GM23338 (cell line): ENCODE data around the gene HEXB. TPM values are rescaled to one million over a fixed set of nuclear protein-coding genes. Genes with fewer than 3 reads are reported as not detected.

Source experiments
- ATAC-seq: fragments of 200-7000 bp; cut with Tn5 transposase; 3 replicates; pipeline ENCODE4 v1.9.1; 2020
- DNase-seq: peaks from one replicate; pipeline ENCODE4 v3.0.0-alpha.2; 2015; ENCODE audit warnings: low spot score
- H2AFZ ChIP-seq: fragments of 200-600 bp; sonication (generic); 2 replicates; pipeline ENCODE4 v1.8.0; 2016; ENCODE audit warnings: antibody characterized with exemption, mild to moderate bottlenecking, moderate library complexity
- H3F3A ChIP-seq: fragments of 200-600 bp; sonication (generic); replicated peaks from 2 replicates; pipeline ENCODE4 v1.8.0; 2017; ENCODE audit warnings: antibody characterized with exemption, mixed run types, low read depth
- H3K27ac ChIP-seq: fragments of 200-600 bp; sonication (generic); 2 replicates; pipeline ENCODE4 v1.6.1; 2016; ENCODE audit warnings: low read depth
- H3K27me3 ChIP-seq: fragments of 200-600 bp; sonication (generic); 2 replicates; pipeline ENCODE4 v1.8.0; 2016; ENCODE audit warnings: mild to moderate bottlenecking, mixed run types, moderate library complexity; ENCODE audit not compliant: insufficient read depth
- H3K36me3 ChIP-seq: fragments of 200-600 bp; sonication (generic); 2 replicates; pipeline ENCODE4 v1.8.0; 2016; ENCODE audit warnings: mild to moderate bottlenecking; ENCODE audit not compliant: insufficient read depth
- H3K4me1 ChIP-seq: fragments of 200-600 bp; sonication (generic); 2 replicates; pipeline ENCODE4 v1.8.0; 2016; ENCODE audit warnings: mild to moderate bottlenecking, moderate library complexity; ENCODE audit not compliant: insufficient read depth
- H3K4me2 ChIP-seq: fragments of 200-600 bp; sonication (generic); 2 replicates; pipeline ENCODE4 v1.7.1; 2017; ENCODE audit warnings: mixed run types
- H3K4me3 ChIP-seq: fragments of 200-600 bp; sonication (generic); 2 replicates; pipeline ENCODE4 v1.6.1; 2016; ENCODE audit warnings: mixed run types
- H3K79me2 ChIP-seq: fragments of 200-600 bp; sonication (generic); replicated peaks from 2 replicates; pipeline ENCODE4 v1.8.0; 2017; ENCODE audit warnings: mild to moderate bottlenecking; ENCODE audit not compliant: insufficient read depth
- H3K9me2 ChIP-seq: fragments of 200-600 bp; sonication (generic); 2 replicates; pipeline ENCODE4 v1.8.0; 2017; ENCODE audit not compliant: insufficient read depth
- H4K20me1 ChIP-seq: fragments of 200-600 bp; sonication (generic); replicated peaks from 2 replicates; pipeline ENCODE4 v1.8.0; 2017; ENCODE audit warnings: mild to moderate bottlenecking; ENCODE audit not compliant: insufficient read depth
- H3K27ac Mint-ChIP-seq: 2 replicates; pipeline ENCODE4 v1.8.0; 2020; ENCODE audit warnings: inconsistent platforms, mild to moderate bottlenecking, moderate library complexity, mixed read lengths
- H3K27me3 Mint-ChIP-seq: 3 replicates; pipeline ENCODE4 v1.8.0; 2022; ENCODE audit warnings: low read depth, mild to moderate bottlenecking, moderate library complexity, mixed read lengths, inconsistent platforms; ENCODE audit not compliant: insufficient read depth, poor library complexity
- H3K36me3 Mint-ChIP-seq: 3 replicates; pipeline ENCODE4 v1.8.0; 2021; ENCODE audit warnings: low read depth, mild to moderate bottlenecking, inconsistent platforms, moderate library complexity, mixed read lengths
- H3K4me1 Mint-ChIP-seq: 3 replicates; pipeline ENCODE4 v1.8.0; 2020; ENCODE audit warnings: mild to moderate bottlenecking, inconsistent platforms, mixed read lengths
- H3K4me3 Mint-ChIP-seq: 3 replicates; pipeline ENCODE4 v1.8.0; 2021; ENCODE audit warnings: moderate library complexity, mild to moderate bottlenecking, inconsistent platforms, mixed read lengths
- H3K9me3 Mint-ChIP-seq: 3 replicates; pipeline ENCODE4 v1.8.0; 2020; ENCODE audit warnings: moderate library complexity, mild to moderate bottlenecking, inconsistent platforms, mixed read lengths
- CREB1 ChIP-seq: fragments of 250-450 bp; sonication (Bioruptor Pico); IDR thresholded peaks from 2 replicates; pipeline ENCODE4 v1.5.0; 2020; ENCODE audit warnings: low read depth, mild to moderate bottlenecking, moderate library complexity
- STAT1 ChIP-seq: IDR thresholded peaks from one replicate; pipeline ENCODE4 v1.6.1; 2016; ENCODE audit warnings: antibody characterized with exemption; ENCODE audit not compliant: unreplicated experiment
- ZNF114 ChIP-seq: fragments of 250-450 bp; sonication (Bioruptor Pico); IDR thresholded peaks from 2 replicates; pipeline ENCODE4 v1.5.0; 2020; ENCODE audit warnings: mild to moderate bottlenecking, moderate library complexity
- polyA plus RNA-seq: library from polyadenylated mRNA; unstranded; fragments of >200 nt; fragmentation: Nextera tagmentation; extraction: Ambion mirVana; gene quantifications from 2 replicates; pipeline ENCODE4 v1.2.1, GENCODE V29; 2016
- total RNA-seq: library from RNA; depleted of rRNA; stranded (reverse); fragments of >200 nt; shearing (Covaris generic); gene quantifications from 2 replicates; pipeline ENCODE4 v1.2.3, GENCODE V29; 2014
- TF ChIP-seq, protein P1 (sequence below): IDR thresholded peaks from 2 replicates; pipeline ENCODE4 v1.6.1; 2016; ENCODE audit warnings: antibody characterized with exemption
- TF ChIP-seq, protein P2 (sequence below), 2 experiments: fragments of 200-600 bp in 1 of 2; sonication (generic) in 1 of 2; conservative IDR thresholded peaks; 2 replicates each; pipeline versions ENCODE4 v1.5.1 to v1.6.1; 2016 to 2017; ENCODE audit warnings: antibody characterized with exemption in 2 of 2, low read depth in 2 of 2, mild to moderate bottlenecking in 2 of 2, moderate library complexity in 1 of 2
- TF ChIP-seq, protein P3 (sequence below): IDR thresholded peaks from one replicate; pipeline ENCODE4 v1.6.1; 2018; ENCODE audit warnings: antibody characterized with exemption; ENCODE audit not compliant: unreplicated experiment
- TF ChIP-seq, protein P4 (sequence below): fragments of 250-450 bp; sonication (Bioruptor Pico); IDR thresholded peaks from 2 replicates; pipeline ENCODE4 v1.5.0; 2020; ENCODE audit warnings: mild to moderate bottlenecking, moderate library complexity

HEXB gene
- total and polyA plus RNA-seq, 2 experiments from 2014 or later = 49.2 to 70.8 TPM

DNA sequence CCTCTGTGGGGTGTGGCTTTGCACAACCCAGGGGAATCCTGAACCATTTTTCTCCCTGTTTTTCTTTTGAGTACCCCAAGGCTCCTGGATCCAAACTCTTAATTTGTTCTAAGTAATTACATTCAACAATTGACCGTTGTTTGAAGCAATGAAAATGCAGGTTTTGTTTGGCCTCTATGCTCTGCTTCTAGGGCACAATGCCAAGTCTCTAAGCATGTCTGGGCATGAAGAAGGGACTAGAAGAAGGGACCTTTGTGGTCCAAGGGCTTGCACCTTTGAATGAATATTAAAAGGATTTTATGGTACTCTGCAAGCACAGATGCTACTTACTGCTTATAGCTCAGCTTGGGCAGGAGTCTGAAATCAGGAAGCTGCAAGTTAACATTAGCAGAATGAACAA, 37.9 kb upstream of the HEXB start:
- H3F3A ChIP-seq = no peaks in the 10 kb centered on the region
- no peaks in the 10 kb centered on the region for H3K9me2 ChIP-seq
- TF ChIP-seq, protein P1, sequence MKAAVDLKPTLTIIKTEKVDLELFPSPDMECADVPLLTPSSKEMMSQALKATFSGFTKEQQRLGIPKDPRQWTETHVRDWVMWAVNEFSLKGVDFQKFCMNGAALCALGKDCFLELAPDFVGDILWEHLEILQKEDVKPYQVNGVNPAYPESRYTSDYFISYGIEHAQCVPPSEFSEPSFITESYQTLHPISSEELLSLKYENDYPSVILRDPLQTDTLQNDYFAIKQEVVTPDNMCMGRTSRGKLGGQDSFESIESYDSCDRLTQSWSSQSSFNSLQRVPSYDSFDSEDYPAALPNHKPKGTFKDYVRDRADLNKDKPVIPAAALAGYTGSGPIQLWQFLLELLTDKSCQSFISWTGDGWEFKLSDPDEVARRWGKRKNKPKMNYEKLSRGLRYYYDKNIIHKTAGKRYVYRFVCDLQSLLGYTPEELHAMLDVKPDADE = no peak
- H3K4me2 ChIP-seq = no peak overlapping the region
- H3K9me3 Mint-ChIP-seq = no peaks in the 10 kb centered on the region
- H3K36me3 ChIP-seq = no peaks in the 10 kb centered on the region
- H2AFZ ChIP-seq = peak overlapping the region; percentile 82
- no peaks in the 10 kb centered on the region for H3K79me2 ChIP-seq
- no peaks in the 10 kb centered on the region for H3K36me3 Mint-ChIP-seq
- no peak overlapping the region for H3K4me3 Mint-ChIP-seq
- ATAC-seq (no peak), DNase-seq (no peak)
- H3K27ac Mint-ChIP-seq = no peak overlapping the region
- peaks cover 11% of the 10 kb centered on the region for H3K27me3 Mint-ChIP-seq
- H3K27me3 ChIP-seq = peaks cover 18% of the 10 kb centered on the region
- no peaks in the 10 kb centered on the region for H4K20me1 ChIP-seq
- H3K4me3 ChIP-seq = no peak overlapping the region
- peaks cover 9% of the 10 kb centered on the region; the same call in 2 of the 3 replicates for H3K4me1 Mint-ChIP-seq
- peaks cover 9% of the 10 kb centered on the region for H3K4me1 ChIP-seq
- H3K27ac ChIP-seq = no peak overlapping the region

DNA sequence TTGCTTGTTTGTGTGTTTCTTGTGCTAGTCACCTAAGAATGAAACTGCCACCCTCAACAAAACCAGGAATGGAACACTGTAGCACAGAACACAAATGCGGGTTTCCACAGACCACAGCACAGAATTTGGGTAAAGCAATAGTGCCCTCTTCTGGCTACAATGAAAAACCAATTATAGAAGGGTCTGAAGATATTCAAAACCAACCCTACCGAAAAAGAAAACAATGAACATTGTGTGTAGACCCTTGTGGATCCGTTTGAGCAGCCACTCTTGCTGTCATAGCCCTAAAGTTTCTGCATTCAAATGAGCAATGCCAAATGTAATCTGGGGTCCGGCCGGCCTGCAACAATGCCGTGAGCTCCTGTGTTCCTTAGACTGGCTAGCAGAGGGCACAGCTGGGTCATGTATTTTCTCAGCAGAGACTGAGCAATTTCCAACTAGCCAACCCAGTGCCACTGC, 36.2 kb upstream of the HEXB start:
- Histone ChIP-seq H3K4me1 (no peaks in the 10 kb centered on the region), H3K27ac (no peak overlapping the region), H3K4me2 (no peak overlapping the region), H3K79me2 (no peaks in the 10 kb centered on the region), H3K4me3 (no peak overlapping the region), H4K20me1 (no peaks in the 10 kb centered on the region), H2AFZ (no peak overlapping the region), H3F3A (no peaks in the 10 kb centered on the region), H3K9me2 (0 out of 2 replicates have a peak, but pooled peaks cover 2% of the 10 kb centered on the region), H3K27me3 (0 out of 2 replicates have a peak, but pooled peaks cover under 1% of the 10 kb centered on the region), H3K36me3 (no peaks in the 10 kb centered on the region)
- Mint-ChIP-seq H3K27me3 (peaks cover 5% of the 10 kb centered on the region), H3K4me1 (peaks cover 4% of the 10 kb centered on the region; the same call in 2 of the 3 replicates), H3K9me3 (no peaks in the 10 kb centered on the region), H3K27ac (no peak overlapping the region), H3K4me3 (no peak overlapping the region; the same call in 2 of the 3 replicates), H3K36me3 (no peaks in the 10 kb centered on the region)
- peak; percentile 95 for ATAC-seq
- TF ChIP-seq ZNF114 (CRISPR knock-in tag) (no peak), CREB1 (CRISPR knock-in tag) (no peak), STAT1 (no peak)
- TF ChIP-seq, protein P2, sequence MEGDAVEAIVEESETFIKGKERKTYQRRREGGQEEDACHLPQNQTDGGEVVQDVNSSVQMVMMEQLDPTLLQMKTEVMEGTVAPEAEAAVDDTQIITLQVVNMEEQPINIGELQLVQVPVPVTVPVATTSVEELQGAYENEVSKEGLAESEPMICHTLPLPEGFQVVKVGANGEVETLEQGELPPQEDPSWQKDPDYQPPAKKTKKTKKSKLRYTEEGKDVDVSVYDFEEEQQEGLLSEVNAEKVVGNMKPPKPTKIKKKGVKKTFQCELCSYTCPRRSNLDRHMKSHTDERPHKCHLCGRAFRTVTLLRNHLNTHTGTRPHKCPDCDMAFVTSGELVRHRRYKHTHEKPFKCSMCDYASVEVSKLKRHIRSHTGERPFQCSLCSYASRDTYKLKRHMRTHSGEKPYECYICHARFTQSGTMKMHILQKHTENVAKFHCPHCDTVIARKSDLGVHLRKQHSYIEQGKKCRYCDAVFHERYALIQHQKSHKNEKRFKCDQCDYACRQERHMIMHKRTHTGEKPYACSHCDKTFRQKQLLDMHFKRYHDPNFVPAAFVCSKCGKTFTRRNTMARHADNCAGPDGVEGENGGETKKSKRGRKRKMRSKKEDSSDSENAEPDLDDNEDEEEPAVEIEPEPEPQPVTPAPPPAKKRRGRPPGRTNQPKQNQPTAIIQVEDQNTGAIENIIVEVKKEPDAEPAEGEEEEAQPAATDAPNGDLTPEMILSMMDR (conservative IDR thresholded peaks at IDR 0.05; ENCODE audit: low read depth in 2 of 2) = peak; percentile 80 to 91
- TF ChIP-seq, protein P3, sequence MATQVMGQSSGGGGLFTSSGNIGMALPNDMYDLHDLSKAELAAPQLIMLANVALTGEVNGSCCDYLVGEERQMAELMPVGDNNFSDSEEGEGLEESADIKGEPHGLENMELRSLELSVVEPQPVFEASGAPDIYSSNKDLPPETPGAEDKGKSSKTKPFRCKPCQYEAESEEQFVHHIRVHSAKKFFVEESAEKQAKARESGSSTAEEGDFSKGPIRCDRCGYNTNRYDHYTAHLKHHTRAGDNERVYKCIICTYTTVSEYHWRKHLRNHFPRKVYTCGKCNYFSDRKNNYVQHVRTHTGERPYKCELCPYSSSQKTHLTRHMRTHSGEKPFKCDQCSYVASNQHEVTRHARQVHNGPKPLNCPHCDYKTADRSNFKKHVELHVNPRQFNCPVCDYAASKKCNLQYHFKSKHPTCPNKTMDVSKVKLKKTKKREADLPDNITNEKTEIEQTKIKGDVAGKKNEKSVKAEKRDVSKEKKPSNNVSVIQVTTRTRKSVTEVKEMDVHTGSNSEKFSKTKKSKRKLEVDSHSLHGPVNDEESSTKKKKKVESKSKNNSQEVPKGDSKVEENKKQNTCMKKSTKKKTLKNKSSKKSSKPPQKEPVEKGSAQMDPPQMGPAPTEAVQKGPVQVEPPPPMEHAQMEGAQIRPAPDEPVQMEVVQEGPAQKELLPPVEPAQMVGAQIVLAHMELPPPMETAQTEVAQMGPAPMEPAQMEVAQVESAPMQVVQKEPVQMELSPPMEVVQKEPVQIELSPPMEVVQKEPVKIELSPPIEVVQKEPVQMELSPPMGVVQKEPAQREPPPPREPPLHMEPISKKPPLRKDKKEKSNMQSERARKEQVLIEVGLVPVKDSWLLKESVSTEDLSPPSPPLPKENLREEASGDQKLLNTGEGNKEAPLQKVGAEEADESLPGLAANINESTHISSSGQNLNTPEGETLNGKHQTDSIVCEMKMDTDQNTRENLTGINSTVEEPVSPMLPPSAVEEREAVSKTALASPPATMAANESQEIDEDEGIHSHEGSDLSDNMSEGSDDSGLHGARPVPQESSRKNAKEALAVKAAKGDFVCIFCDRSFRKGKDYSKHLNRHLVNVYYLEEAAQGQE = no peak
- TF ChIP-seq, protein P4, sequence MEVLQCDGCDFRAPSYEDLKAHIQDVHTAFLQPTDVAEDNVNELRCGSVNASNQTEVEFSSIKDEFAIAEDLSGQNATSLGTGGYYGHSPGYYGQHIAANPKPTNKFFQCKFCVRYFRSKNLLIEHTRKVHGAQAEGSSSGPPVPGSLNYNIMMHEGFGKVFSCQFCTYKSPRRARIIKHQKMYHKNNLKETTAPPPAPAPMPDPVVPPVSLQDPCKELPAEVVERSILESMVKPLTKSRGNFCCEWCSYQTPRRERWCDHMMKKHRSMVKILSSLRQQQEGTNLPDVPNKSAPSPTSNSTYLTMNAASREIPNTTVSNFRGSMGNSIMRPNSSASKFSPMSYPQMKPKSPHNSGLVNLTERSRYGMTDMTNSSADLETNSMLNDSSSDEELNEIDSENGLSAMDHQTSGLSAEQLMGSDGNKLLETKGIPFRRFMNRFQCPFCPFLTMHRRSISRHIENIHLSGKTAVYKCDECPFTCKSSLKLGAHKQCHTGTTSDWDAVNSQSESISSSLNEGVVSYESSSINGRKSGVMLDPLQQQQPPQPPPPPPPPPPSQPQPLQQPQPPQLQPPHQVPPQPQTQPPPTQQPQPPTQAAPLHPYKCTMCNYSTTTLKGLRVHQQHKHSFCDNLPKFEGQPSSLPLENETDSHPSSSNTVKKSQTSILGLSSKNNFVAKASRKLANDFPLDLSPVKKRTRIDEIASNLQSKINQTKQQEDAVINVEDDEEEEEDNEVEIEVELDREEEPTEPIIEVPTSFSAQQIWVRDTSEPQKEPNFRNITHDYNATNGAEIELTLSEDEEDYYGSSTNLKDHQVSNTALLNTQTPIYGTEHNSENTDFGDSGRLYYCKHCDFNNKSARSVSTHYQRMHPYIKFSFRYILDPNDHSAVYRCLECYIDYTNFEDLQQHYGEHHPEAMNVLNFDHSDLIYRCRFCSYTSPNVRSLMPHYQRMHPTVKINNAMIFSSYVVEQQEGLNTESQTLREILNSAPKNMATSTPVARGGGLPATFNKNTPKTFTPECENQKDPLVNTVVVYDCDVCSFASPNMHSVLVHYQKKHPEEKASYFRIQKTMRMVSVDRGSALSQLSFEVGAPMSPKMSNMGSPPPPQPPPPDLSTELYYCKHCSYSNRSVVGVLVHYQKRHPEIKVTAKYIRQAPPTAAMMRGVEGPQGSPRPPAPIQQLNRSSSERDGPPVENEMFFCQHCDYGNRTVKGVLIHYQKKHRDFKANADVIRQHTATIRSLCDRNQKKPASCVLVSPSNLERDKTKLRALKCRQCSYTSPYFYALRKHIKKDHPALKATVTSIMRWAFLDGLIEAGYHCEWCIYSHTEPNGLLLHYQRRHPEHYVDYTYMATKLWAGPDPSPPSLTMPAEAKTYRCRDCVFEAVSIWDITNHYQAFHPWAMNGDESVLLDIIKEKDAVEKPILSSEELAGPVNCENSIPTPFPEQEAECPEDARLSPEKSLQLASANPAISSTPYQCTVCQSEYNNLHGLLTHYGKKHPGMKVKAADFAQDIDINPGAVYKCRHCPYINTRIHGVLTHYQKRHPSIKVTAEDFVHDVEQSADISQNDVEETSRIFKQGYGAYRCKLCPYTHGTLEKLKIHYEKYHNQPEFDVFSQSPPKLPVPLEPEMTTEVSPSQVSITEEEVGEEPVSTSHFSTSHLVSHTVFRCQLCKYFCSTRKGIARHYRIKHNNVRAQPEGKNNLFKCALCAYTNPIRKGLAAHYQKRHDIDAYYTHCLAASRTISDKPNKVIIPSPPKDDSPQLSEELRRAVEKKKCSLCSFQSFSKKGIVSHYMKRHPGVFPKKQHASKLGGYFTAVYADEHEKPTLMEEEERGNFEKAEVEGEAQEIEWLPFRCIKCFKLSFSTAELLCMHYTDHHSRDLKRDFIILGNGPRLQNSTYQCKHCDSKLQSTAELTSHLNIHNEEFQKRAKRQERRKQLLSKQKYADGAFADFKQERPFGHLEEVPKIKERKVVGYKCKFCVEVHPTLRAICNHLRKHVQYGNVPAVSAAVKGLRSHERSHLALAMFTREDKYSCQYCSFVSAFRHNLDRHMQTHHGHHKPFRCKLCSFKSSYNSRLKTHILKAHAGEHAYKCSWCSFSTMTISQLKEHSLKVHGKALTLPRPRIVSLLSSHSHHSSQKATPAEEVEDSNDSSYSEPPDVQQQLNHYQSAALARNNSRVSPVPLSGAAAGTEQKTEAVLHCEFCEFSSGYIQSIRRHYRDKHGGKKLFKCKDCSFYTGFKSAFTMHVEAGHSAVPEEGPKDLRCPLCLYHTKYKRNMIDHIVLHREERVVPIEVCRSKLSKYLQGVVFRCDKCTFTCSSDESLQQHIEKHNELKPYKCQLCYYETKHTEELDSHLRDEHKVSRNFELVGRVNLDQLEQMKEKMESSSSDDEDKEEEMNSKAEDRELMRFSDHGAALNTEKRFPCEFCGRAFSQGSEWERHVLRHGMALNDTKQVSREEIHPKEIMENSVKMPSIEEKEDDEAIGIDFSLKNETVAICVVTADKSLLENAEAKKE (CRISPR knock-in tag) = no peak
- DNase-seq = peak; percentile 72
